Effector CD8-positive, alpha-beta T cell (primary cell): Measurements from ENCODE around the gene EID1.

Experiments used
- DNase-seq: peaks from one replicate; lab custom pipeline; 2025; lab: John Stamatoyannopoulos, UW

EID1 gene

DNA sequence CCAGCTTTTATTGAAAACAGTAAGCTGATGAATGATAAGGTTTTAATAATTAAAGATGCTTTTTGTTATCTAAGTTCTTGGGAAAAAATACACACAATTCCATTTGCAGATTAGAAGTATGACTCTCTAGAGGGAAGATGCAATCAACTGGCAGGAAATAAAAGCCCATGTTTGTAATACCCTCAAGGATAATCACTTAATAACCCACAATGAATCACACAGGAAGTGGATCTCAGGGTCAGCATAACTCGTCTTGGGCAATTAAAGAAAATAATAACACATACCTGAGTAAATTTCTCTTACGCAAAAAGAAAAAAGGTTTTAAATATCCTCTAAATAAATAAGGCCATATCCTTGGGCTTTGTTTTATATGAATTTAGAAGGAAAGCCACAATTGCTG, 9.4 kb upstream of the EID1 start:
- no peak for DNase-seq

DNA sequence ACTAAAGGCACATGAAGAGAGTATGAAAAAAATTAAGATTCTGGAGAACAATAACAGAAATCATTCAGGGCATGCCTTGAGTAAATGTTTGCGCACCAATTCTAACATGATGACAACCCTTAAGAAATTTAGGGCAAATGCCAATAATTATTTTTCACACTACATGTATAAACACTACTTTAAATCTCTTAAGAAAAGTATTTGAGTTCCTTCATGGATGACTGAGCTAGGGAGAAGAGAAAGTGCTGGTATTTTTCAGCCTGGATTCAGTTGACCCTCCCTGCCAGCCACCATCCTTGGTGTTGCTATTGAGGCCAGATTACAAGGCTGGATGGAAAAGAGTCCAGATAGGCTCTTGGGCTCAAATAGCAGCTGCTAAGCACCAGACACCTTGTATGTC, 8.0 kb upstream of the EID1 start:
- DNase-seq = no peak

DNA sequence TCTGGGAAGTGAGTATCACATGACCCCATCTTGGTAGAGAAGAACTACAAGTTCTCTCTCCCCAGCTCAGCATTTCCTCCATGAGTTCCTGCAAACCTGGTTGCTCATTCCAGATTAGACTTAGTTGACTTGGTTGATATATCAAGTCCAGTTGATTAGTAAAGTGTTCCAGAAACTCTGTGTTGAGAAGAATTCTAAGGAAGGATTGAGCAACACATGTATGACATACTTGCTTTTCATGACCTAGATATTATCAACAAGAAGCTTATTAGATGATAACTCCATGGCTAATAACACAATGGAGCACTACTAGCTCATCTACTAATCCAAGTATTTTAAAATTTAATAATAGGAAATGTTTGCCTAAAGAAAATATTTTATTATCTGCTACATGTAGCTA, 6.4 kb upstream of the EID1 start:
- no peak for DNase-seq

- DNase-seq = no peak
Measured at GRCh38 chr15:48872632-48873031, 5.3 kb upstream of the EID1 start.

- no peak for DNase-seq
Measured at GRCh38 chr15:48875241-48875960, 2.5 kb upstream of the EID1 start.

GRCh38 chr15:48876057-48876456, 1.9 kb upstream of the EID1 start:
- DNase-seq = no peak

DNA sequence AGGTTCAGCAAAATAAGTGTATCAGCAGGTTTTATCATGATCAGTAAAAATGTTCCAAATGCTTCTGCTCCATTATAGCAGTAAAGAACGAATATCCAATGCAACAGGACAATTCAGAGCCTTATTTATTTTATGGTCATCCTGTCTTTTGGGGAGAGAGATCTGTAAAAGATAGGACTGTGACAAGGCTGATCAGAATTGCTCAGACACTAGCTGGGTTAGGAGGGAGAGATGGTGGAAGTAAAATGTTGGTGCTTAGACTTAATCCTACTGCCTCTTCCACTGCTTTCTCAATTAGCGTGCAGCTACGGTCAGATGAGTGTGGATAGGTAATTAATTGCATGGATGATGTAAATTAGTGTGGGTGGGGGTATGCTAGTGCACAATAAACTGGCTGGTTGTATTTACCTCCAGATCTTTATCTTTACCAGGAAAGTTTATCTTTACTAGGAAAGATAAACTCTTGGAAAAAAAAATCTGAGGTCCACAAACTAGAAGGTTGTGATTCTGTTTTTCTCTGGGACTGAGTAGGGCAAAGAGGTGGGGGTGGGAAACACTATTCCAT, 2.2 kb downstream of the EID1 start:
- DNase-seq = no peak

DNA sequence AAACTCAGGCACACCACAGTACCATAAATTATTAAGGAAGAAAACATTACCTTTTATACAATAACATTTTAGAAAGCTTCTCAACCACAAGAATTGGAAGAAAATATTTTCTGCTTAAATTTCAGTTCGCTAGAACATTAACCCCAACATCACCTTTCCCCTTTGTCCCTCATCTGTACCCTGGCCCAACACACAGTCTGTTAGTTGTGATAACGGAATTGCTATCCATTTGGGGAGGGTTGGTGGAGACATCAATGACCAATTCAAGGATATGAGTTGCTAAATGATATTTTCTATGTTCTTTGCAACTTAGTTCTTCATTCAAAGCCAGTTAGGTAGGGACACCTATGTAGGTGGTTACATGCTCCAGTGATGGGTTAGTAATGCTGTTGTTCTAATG, 5.8 kb downstream of the EID1 start:
- no peak for DNase-seq

GRCh38 chr15:48887144-48887543, 9.2 kb downstream of the EID1 start:
- DNase-seq = no peak

DNA sequence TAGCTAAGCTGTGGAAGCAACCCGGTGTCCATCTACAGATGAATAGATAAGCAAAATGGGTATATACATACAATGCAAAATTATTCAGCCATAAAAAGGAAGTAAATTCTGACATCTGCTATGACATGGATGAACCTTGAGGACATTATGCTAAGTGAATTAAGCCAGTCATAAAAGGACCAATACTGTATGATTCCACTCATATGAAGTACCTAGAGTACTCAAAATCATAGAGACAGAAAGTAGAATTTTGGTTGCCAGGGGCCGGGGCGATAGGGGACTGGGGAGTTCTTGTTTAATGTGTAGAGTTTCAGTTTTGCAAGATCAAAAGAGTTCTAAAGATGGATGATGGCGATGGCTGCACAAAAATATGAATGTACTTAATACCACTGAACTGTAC, 10.3 kb downstream of the EID1 start:
- no peak for DNase-seq

GRCh38 chr15:48888836-48889235, 10.9 kb downstream of the EID1 start:
- DNase-seq = no peak

GRCh38 chr15:48889925-48890324, 12.0 kb downstream of the EID1 start:
- no peak for DNase-seq

GRCh38 chr15:48890375-48890972, 12.5 kb downstream of the EID1 start:
- DNase-seq = no peak

DNA sequence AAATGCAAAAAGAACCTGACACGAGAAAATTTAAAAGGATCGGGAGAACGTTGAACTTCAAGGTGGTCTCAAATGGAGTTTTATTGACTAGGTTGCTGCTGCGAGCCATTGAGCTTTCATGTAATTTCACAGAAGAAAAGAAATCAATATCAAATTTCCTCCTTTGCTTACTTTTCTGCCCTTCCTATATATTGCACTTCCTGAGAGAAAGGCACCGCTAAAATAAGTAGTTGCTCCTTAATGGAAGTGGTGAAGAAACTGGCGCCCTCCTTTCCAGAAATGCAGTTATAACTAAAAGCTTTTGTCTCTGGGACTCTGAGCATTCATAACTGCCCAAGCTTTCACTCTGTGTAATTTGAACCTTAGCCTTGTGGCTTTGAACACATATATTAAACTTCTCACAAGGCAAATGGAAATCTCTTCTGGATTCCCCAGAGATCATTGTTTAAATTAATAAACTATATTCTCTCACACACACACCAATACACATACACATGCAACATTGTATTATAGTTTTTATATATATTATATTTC, 13.4 kb downstream of the EID1 start:
- no peak for DNase-seq

DNA sequence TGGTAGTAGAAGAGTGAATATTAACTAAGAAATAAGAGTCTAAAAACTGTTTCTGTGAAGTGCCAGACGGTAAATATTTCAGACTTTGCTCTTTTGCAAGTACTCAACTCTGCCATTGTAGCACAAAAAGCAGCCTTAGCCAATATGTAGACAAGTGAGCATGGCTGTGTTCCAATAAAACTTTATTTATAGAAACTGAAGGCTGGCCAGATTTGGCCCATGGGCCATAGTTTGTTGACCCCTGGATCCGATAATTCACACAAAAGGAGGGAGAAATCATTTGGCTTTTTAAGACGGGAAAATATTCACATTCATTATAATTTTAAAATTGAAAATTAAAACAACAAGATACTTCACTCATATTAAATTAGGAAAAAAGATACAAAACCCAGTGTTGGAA, 15.4 kb downstream of the EID1 start:
- no peak for DNase-seq

- no peak for DNase-seq
Measured at GRCh38 chr15:48896869-48897814, 19.2 kb downstream of the EID1 start.

GRCh38 chr15:48898032-48898431, 20.1 kb downstream of the EID1 start:
- no peak for DNase-seq

- no peak for DNase-seq
Measured at GRCh38 chr15:48898446-48898845, 20.5 kb downstream of the EID1 start.

GRCh38 chr15:48899793-48900192, 21.9 kb downstream of the EID1 start:
- no peak for DNase-seq

DNA sequence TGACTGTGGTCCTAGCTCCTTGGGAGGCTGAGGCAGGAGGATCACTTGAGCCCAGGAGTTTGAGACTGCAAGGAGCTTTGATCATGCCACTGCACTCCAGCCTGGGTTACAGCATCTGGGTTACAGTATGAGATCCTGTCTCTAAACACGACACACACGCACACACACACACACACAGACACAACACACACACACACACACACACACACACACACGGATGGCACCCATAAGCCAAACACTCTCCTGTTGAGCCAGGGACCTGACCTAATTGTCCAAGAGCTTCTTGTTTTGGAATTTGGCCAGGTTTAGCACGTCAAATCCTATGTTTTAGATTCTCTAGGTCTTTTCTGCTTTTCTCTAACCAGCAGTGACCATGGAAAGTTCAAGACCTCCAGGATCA, 26.8 kb downstream of the EID1 start:
- DNase-seq = no peak

- DNase-seq = no peak
Measured at GRCh38 chr15:48905216-48905615, 27.3 kb downstream of the EID1 start.

GRCh38 chr15:48905847-48906246, 27.9 kb downstream of the EID1 start:
- no peak for DNase-seq
